A549 (cell line): ENCODE measurements around the gene ZNF436.

Experiments
- CEBPB ChIP-seq, 2 experiments: fragments of >200 bp in 1 of 2; sonication (Bioruptor Twin) in 1 of 2; formaldehyde crosslinking in 1 of 2; IDR thresholded peaks; 2 replicates each; pipeline ENCODE4 v1.6.1; 2012 to 2016
- JUNB ChIP-seq: fragments of >200 bp; sonication (Bioruptor Twin); formaldehyde crosslinking; IDR thresholded peaks from 2 replicates; pipeline ENCODE4 v1.6.1; 2016
- POLR2A ChIP-seq: IDR thresholded peaks from 2 replicates; pipeline ENCODE4 v1.6.1; 2012; ENCODE audit warnings: mild to moderate bottlenecking, low read length
- POLR2AphosphoS2 ChIP-seq: conservative IDR thresholded peaks from 2 replicates; pipeline ENCODE4 v1.6.1; 2012; ENCODE audit warnings: low read length, improper control_type of control experiment, inconsistent platforms
- RNF2 ChIP-seq: fragments of 200-600 bp; sonication (generic); IDR thresholded peaks from 2 replicates; pipeline ENCODE4 v1.6.1; 2016; ENCODE audit warnings: low read depth, mild to moderate bottlenecking, antibody characterized with exemption, moderate library complexity, borderline replicate concordance
- TF ChIP-seq, protein P1 (sequence below): fragments of >200 bp; sonication (Bioruptor Twin); formaldehyde crosslinking; IDR thresholded peaks from 3 replicates; pipeline ENCODE4 v1.5.1; 2016
- TF ChIP-seq, protein P2 (sequence below): IDR thresholded peaks from 2 replicates; pipeline ENCODE4 v1.6.1; 2012; ENCODE audit warnings: low read depth, borderline replicate concordance
- TF ChIP-seq, protein P3 (sequence below): fragments of 200-600 bp; sonication (generic); IDR thresholded peaks from 2 replicates; pipeline ENCODE4 v1.6.1; 2016; ENCODE audit warnings: antibody characterized with exemption, mild to moderate bottlenecking, moderate library complexity

DNA sequence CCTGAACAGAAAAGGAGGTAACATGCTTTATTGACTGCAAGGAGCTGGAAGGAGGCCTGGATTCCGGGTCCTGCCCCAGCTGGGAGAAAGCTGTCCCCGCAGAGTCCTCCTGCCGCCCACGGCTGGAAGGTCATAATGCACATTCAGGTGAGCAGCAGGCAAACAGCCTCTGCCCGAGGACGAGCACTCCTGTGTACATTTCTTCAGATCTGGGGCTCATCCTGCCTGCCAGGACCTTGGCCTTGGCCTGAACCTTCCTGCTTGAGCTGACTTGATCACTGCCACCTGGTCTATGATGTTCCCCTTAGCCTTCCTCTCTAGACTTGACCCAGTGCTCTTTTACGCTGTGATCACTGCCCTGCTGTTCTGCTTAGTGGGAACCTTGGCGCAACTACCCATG is 17.9 kb upstream of the ZNF436 start:
- TF ChIP-seq CEBPB (IDR thresholded peaks at IDR 0.05) = no peak
- no peak for TF ChIP-seq POLR2A
- TF ChIP-seq POLR2AphosphoS2 = no peak
- TF ChIP-seq, protein P1, sequence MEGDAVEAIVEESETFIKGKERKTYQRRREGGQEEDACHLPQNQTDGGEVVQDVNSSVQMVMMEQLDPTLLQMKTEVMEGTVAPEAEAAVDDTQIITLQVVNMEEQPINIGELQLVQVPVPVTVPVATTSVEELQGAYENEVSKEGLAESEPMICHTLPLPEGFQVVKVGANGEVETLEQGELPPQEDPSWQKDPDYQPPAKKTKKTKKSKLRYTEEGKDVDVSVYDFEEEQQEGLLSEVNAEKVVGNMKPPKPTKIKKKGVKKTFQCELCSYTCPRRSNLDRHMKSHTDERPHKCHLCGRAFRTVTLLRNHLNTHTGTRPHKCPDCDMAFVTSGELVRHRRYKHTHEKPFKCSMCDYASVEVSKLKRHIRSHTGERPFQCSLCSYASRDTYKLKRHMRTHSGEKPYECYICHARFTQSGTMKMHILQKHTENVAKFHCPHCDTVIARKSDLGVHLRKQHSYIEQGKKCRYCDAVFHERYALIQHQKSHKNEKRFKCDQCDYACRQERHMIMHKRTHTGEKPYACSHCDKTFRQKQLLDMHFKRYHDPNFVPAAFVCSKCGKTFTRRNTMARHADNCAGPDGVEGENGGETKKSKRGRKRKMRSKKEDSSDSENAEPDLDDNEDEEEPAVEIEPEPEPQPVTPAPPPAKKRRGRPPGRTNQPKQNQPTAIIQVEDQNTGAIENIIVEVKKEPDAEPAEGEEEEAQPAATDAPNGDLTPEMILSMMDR = no peak
- TF ChIP-seq, protein P2, sequence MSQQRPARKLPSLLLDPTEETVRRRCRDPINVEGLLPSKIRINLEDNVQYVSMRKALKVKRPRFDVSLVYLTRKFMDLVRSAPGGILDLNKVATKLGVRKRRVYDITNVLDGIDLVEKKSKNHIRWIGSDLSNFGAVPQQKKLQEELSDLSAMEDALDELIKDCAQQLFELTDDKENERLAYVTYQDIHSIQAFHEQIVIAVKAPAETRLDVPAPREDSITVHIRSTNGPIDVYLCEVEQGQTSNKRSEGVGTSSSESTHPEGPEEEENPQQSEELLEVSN = no peak
- TF ChIP-seq RNF2 = no peak
- TF ChIP-seq, protein P3, sequence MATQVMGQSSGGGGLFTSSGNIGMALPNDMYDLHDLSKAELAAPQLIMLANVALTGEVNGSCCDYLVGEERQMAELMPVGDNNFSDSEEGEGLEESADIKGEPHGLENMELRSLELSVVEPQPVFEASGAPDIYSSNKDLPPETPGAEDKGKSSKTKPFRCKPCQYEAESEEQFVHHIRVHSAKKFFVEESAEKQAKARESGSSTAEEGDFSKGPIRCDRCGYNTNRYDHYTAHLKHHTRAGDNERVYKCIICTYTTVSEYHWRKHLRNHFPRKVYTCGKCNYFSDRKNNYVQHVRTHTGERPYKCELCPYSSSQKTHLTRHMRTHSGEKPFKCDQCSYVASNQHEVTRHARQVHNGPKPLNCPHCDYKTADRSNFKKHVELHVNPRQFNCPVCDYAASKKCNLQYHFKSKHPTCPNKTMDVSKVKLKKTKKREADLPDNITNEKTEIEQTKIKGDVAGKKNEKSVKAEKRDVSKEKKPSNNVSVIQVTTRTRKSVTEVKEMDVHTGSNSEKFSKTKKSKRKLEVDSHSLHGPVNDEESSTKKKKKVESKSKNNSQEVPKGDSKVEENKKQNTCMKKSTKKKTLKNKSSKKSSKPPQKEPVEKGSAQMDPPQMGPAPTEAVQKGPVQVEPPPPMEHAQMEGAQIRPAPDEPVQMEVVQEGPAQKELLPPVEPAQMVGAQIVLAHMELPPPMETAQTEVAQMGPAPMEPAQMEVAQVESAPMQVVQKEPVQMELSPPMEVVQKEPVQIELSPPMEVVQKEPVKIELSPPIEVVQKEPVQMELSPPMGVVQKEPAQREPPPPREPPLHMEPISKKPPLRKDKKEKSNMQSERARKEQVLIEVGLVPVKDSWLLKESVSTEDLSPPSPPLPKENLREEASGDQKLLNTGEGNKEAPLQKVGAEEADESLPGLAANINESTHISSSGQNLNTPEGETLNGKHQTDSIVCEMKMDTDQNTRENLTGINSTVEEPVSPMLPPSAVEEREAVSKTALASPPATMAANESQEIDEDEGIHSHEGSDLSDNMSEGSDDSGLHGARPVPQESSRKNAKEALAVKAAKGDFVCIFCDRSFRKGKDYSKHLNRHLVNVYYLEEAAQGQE = no peak
- TF ChIP-seq JUNB = no peak
